ENCODE measurements around the gene WNK4. TPM values are rescaled to one million over a fixed set of nuclear protein-coding genes. Genes with fewer than 3 reads are reported as not detected.

The WNK4 gene
- total and polyA plus RNA-seq, 4 donors: 0.09 to 0.77 (median 0.45) TPM

GRCh38 chr17:42835732-42836131 is 55.3 kb downstream of the WNK4 start:
- ATAC-seq (ENCODE audit: insufficient read depth, low FRiP score) (no peak), DNase-seq (no peak)
- no peak for TF ChIP-seq CTCF (IDR thresholded peaks at IDR 0.05; ENCODE audit: control extremely low read depth, extremely low read depth)
- 94 to 96% methylated on average over 6 of the region's 6 CpGs for whole genome bisulfite sequencing, 2 donors
- peaks cover 16 to 37% (median 24%) of the 10 kb centered on the region in 4 donors for H3K36me3 ChIP-seq (ENCODE audit: control insufficient read depth in 4 of 4, insufficient read depth in 4 of 4, low read length in 4 of 4)
- peaks cover 0 to 18% (median 3%) of the 10 kb centered on the region in 5 donors for H3K4me1 ChIP-seq (ENCODE audit: control insufficient read depth in 5 of 5, insufficient read depth in 5 of 5, low read length in 5 of 5)
- no peak overlapping the region for H3K4me3 ChIP-seq
- H3K27ac ChIP-seq (ENCODE audit: low read depth in 1 of 2, low read length in 1 of 2): no peak overlapping the region
- no peak overlapping the region for H3K9ac ChIP-seq (ENCODE audit: insufficient read depth in 1 of 2, low read length in 2 of 2)
- no peaks in the 10 kb centered on the region for H3K9me3 ChIP-seq (ENCODE audit: control insufficient read depth in 4 of 4, insufficient read depth in 3 of 4, low read length in 3 of 4)
- no peaks in the 10 kb centered on the region for H3K27me3 ChIP-seq (ENCODE audit: control insufficient read depth in 3 of 3, insufficient read depth in 3 of 3, low read length in 2 of 3)

- no peaks in the 10 kb centered on the region for H3K27me3 ChIP-seq (ENCODE audit: control insufficient read depth in 3 of 3, insufficient read depth in 3 of 3, low read length in 2 of 3)
- H3K9me3 ChIP-seq (ENCODE audit: control insufficient read depth in 4 of 4, insufficient read depth in 3 of 4, low read length in 3 of 4): no peaks in the 10 kb centered on the region
- peaks cover 0 to 4% (median 0%) of the 10 kb centered on the region in 5 donors for H3K4me1 ChIP-seq (ENCODE audit: control insufficient read depth in 5 of 5, insufficient read depth in 5 of 5, low read length in 5 of 5)
- H3K9ac ChIP-seq (ENCODE audit: insufficient read depth in 1 of 2, low read length in 2 of 2): no peak overlapping the region
- H3K36me3 ChIP-seq (ENCODE audit: control insufficient read depth in 4 of 4, insufficient read depth in 4 of 4, low read length in 4 of 4): peaks cover 39 to 47% (median 43%) of the 10 kb centered on the region in 4 donors
- WGBS, 2 donors: 75 to 78% methylated on average over 11 of the region's 11 CpGs
- no peak overlapping the region for H3K27ac ChIP-seq (ENCODE audit: low read depth in 1 of 2, low read length in 1 of 2)
- no peak for TF ChIP-seq CTCF (IDR thresholded peaks at IDR 0.05; ENCODE audit: control extremely low read depth, extremely low read depth)
- no peak overlapping the region for H3K4me3 ChIP-seq
- DNase-seq: no peak
- ATAC-seq (ENCODE audit: insufficient read depth, low FRiP score): no peak
Measured at GRCh38 chr17:42841975-42842685, 61.7 kb downstream of the WNK4 start.

- ATAC-seq (ENCODE audit: insufficient read depth, low FRiP score) (peak; percentile 81), DNase-seq (peak; percentile 63 to 87 (median 85))
- Histone ChIP-seq H3K36me3 (ENCODE audit: control insufficient read depth in 4 of 4, insufficient read depth in 4 of 4, low read length in 4 of 4) (peaks cover 30 to 41% (median 36%) of the 10 kb centered on the region in 4 donors), H3K4me3 (no peak overlapping the region), H3K9ac (ENCODE audit: insufficient read depth in 1 of 2, low read length in 2 of 2) (no peak overlapping the region), H3K27me3 (ENCODE audit: control insufficient read depth in 3 of 3, insufficient read depth in 3 of 3, low read length in 2 of 3) (no peaks in the 10 kb centered on the region), H3K27ac (ENCODE audit: low read depth in 1 of 2, low read length in 1 of 2) (peak overlapping the region in 1 of 2 donors; percentile 26), H3K9me3 (ENCODE audit: control insufficient read depth in 4 of 4, insufficient read depth in 3 of 4, low read length in 3 of 4) (no peaks in the 10 kb centered on the region), H3K4me1 (ENCODE audit: control insufficient read depth in 5 of 5, insufficient read depth in 5 of 5, low read length in 5 of 5) (peaks cover 0 to 4% (median 0%) of the 10 kb centered on the region in 5 donors)
- TF ChIP-seq CTCF (IDR thresholded peaks at IDR 0.05; ENCODE audit: control extremely low read depth, extremely low read depth): peak; percentile 93
- 36 to 43% methylated on average over 6 of the region's 6 CpGs for WGBS, 2 donors
Measured at GRCh38 chr17:42843358-42843934, 63.0 kb downstream of the WNK4 start.
